Caco-2 (cell line): Measurements from ENCODE around the gene ENDOG. TPM values are rescaled to one million over a fixed set of nuclear protein-coding genes. Genes with fewer than 3 reads are reported as not detected.
"Not testable (repeated sequence)": the region's sequence is repeated elsewhere in the genome, so short reads cannot be mapped to it uniquely, and the experiment has no call there.

ENCODE experiments used
- BruUV-seq: library from RNA; stranded (reverse); fragments of 400-500 nt; replicated peaks from 2 replicates; lab custom pipeline; 2021; lab: Mats Ljungman, UMichigan
- CTCF ChIA-PET: fragments of 300-600 bp; sonication (Branson Sonifier 250); formaldehyde crosslinking; loops from one replicate; lab custom pipeline; 2022; ENCODE audit warnings: antibody characterized with exemption; lab: Charles Lee
- POLR2A ChIA-PET: fragments of 300-600 bp; sonication (Branson Sonifier 250); formaldehyde crosslinking; loops from one replicate; lab custom pipeline; 2022; ENCODE audit warnings: antibody characterized with exemption; lab: Charles Lee
- DNase-seq, 2 experiments: peaks; one replicate each; pipeline versions ENCODE4 v3.0.0 to v3.0.0-alpha.2; 2020 to 2022
- H3K27me3 ChIP-seq: replicated peaks from 2 replicates; pipeline ENCODE4 v1.6.0; 2011; ENCODE audit warnings: low read length; ENCODE audit not compliant: control insufficient read depth, insufficient read depth
- H3K36me3 ChIP-seq: 2 replicates; pipeline ENCODE4 v1.5.1; 2011; ENCODE audit warnings: low read length; ENCODE audit not compliant: control insufficient read depth, insufficient read depth
- H3K4me1 ChIP-seq: fragments of 250-450 bp; sonication (Bioruptor Pico); 2 replicates; pipeline ENCODE4 v1.5.1; 2020; ENCODE audit warnings: mild to moderate bottlenecking
- H3K4me3 ChIP-seq: 2 replicates; pipeline ENCODE4 v1.5.1; 2011; ENCODE audit warnings: low read depth, mild to moderate bottlenecking, control low read depth, low read length
- H3K9me3 ChIP-seq: fragments of 250-450 bp; sonication (Bioruptor Pico); 2 replicates; pipeline ENCODE4 v1.5.1; 2020; ENCODE audit warnings: mild to moderate bottlenecking, moderate library complexity
- H3K27ac Mint-ChIP-seq: one replicate; pipeline ENCODE4 v1.8.0; 2022; ENCODE audit warnings: mixed read lengths; ENCODE audit not compliant: unreplicated experiment
- H3K27me3 Mint-ChIP-seq: one replicate; pipeline ENCODE4 v1.8.0; 2022; ENCODE audit warnings: mixed read lengths; ENCODE audit not compliant: insufficient read depth, unreplicated experiment
- H3K36me3 Mint-ChIP-seq: one replicate; pipeline ENCODE4 v1.8.0; 2022; ENCODE audit warnings: mild to moderate bottlenecking, mixed read lengths; ENCODE audit not compliant: insufficient read depth, unreplicated experiment
- H3K4me1 Mint-ChIP-seq: one replicate; pipeline ENCODE4 v1.8.0; 2022; ENCODE audit warnings: low read depth, mixed read lengths; ENCODE audit not compliant: unreplicated experiment
- H3K4me3 Mint-ChIP-seq: one replicate; pipeline ENCODE4 v1.8.0; 2022; ENCODE audit warnings: mild to moderate bottlenecking, moderate library complexity, mixed read lengths; ENCODE audit not compliant: unreplicated experiment
- H3K9me3 Mint-ChIP-seq: one replicate; pipeline ENCODE4 v1.8.0; 2022; ENCODE audit warnings: mixed read lengths; ENCODE audit not compliant: unreplicated experiment
- intact Hi-C: fragments of 100-400 bp; cut with micrococcal nuclease; formaldehyde crosslinking; loops from one replicate; pipeline ENCODE4 v1.10.0; 2022; ENCODE audit not compliant: unreplicated experiment
- total RNA-seq: library from RNA; stranded (reverse); gene quantifications from 2 replicates; pipeline ENCODE4 v1.2.3, GENCODE V29; 2022
- TF ChIP-seq, protein P1 (sequence below), 2 experiments: fragments of 200-600 bp in 1 of 2; IDR thresholded peaks; 1 replicate in 1 of 2; 2 replicates in 1 of 2; pipeline versions ENCODE4 v1.5.1 to v1.8.0; 2011 to 2022; ENCODE audit warnings: antibody characterized with exemption in 1 of 2, control low read depth in 1 of 2, inconsistent platforms in 1 of 2, low read depth in 1 of 2, low read length in 1 of 2, mild to moderate bottlenecking in 1 of 2, moderate library complexity in 1 of 2; ENCODE audit not compliant: insufficient read depth in 1 of 2, severe bottlenecking in 1 of 2, unreplicated experiment in 1 of 2

ENDOG gene
- total RNA-seq, 1 experiment from 2014 or later = 30.0 TPM

DNA sequence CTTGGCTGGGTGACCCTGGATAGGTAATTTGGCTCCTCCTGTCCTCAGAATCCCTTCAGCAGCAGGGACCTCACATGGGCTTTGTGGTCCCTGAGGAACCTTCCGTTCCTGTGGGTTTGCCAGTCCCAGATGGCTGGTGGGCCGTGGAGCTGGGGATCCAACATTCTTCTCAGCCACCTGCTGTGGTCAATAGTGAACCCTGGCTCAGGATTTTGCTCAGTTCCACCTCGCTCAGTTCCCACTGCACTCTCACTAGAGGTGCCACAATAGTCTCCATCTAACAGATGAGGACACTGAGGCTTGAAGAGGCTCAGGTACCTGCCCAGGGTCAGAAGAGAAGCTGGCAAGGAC, 28.4 kb downstream of the ENDOG start:
- H3K9me3 ChIP-seq = no peaks in the 10 kb centered on the region
- ChIA-PET CTCF (no interaction called here), POLR2A (interaction anchor here (0.7 kb wide), 1 partner anchor 90 kb away, joined by 12 read pairs; no protein-coding TSS in a partner anchor)
- H3K9me3 Mint-ChIP-seq = peaks cover 21% of the 10 kb centered on the region
- intact Hi-C loops = no loop called here
- BruUV-seq = no TSS peak
- H3K4me3 Mint-ChIP-seq = no peak overlapping the region
- no peak for DNase-seq
- TF ChIP-seq, protein P1, sequence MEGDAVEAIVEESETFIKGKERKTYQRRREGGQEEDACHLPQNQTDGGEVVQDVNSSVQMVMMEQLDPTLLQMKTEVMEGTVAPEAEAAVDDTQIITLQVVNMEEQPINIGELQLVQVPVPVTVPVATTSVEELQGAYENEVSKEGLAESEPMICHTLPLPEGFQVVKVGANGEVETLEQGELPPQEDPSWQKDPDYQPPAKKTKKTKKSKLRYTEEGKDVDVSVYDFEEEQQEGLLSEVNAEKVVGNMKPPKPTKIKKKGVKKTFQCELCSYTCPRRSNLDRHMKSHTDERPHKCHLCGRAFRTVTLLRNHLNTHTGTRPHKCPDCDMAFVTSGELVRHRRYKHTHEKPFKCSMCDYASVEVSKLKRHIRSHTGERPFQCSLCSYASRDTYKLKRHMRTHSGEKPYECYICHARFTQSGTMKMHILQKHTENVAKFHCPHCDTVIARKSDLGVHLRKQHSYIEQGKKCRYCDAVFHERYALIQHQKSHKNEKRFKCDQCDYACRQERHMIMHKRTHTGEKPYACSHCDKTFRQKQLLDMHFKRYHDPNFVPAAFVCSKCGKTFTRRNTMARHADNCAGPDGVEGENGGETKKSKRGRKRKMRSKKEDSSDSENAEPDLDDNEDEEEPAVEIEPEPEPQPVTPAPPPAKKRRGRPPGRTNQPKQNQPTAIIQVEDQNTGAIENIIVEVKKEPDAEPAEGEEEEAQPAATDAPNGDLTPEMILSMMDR (IDR thresholded peaks at IDR 0.05; ENCODE audit: insufficient read depth in 1 of 2, low read depth in 1 of 2, low read length in 1 of 2, severe bottlenecking in 1 of 2, unreplicated experiment in 1 of 2) = no peak
- peaks cover 14% of the 10 kb centered on the region for H3K36me3 Mint-ChIP-seq
- no peak overlapping the region for H3K4me3 ChIP-seq
- no peaks in the 10 kb centered on the region for H3K27me3 Mint-ChIP-seq
- no peaks in the 10 kb centered on the region for H3K36me3 ChIP-seq
- H3K27me3 ChIP-seq = no peaks in the 10 kb centered on the region
- peaks cover 17% of the 10 kb centered on the region for H3K4me1 ChIP-seq
- peaks cover 4% of the 10 kb centered on the region for H3K4me1 Mint-ChIP-seq
- H3K27ac Mint-ChIP-seq = no peak overlapping the region

DNA sequence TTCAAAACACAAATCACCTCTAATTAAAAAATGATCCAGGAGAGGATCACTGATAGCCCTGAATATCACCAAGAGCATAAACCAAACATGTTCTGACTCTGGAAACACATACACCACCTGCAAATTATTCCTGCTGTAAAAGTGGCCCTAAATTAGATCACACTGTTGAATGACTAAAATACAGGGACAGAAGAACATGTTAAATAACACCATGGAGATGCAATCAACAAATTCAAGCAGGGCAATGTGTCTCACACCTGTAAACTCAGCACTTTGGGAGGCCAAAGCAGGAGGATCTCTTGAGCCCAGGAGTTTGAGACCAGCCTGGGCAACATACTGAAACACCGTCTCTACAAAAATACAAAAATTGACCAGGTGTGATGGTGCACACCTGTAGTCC, 29.5 kb downstream of the ENDOG start:
- H3K4me1 ChIP-seq = peaks cover 17% of the 10 kb centered on the region
- no peaks in the 10 kb centered on the region for H3K27me3 ChIP-seq
- Mint-ChIP-seq H3K27ac (peak overlapping the region; percentile 28), H3K36me3 (peaks cover 14% of the 10 kb centered on the region), H3K4me1 (peaks cover 4% of the 10 kb centered on the region), H3K9me3 (peaks cover 24% of the 10 kb centered on the region), H3K4me3 (no peak overlapping the region), H3K27me3 (no peaks in the 10 kb centered on the region)
- intact Hi-C loops = no loop called here
- H3K36me3 ChIP-seq = no peaks in the 10 kb centered on the region
- TF ChIP-seq, protein P1 (IDR thresholded peaks at IDR 0.05; ENCODE audit: insufficient read depth in 1 of 2, low read depth in 1 of 2, low read length in 1 of 2, severe bottlenecking in 1 of 2, unreplicated experiment in 1 of 2) = no peak
- POLR2A ChIA-PET = no interaction called here
- DNase-seq = no peak
- no peak overlapping the region for H3K4me3 ChIP-seq
- no TSS peak for BruUV-seq
- CTCF ChIA-PET = no interaction called here
- H3K9me3 ChIP-seq = no peaks in the 10 kb centered on the region

DNA sequence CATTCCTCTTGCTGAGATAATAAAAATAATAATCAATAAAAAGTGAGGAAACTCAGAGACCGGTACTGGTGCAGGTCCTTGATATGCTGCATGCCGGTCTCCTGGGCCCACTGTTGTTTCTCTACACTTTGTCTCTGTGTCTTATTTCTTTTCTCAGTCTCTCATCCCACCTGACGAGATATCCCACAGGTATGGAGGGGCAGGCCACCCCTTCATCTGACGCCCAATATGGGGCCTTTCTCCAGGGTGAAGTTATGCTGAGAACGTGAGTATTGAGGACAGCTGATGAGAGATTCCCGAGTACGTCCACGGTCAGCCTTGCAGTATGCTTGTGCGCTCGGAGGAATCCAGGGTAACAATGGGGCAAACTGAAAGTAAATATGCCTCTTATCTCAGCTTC, 32.7 kb downstream of the ENDOG start:
- peaks cover 24% of the 10 kb centered on the region for H3K9me3 Mint-ChIP-seq

More for the DNA sequence above, 32.7 kb downstream of the ENDOG start:
- H3K4me3 Mint-ChIP-seq, intact Hi-C loops, H3K27me3 Mint-ChIP-seq, H3K27me3 ChIP-seq, BruUV-seq, H3K4me1 Mint-ChIP-seq, H3K4me3 ChIP-seq, CTCF ChIA-PET, H3K36me3 Mint-ChIP-seq, H3K9me3 ChIP-seq, H3K4me1 ChIP-seq, H3K36me3 ChIP-seq, POLR2A ChIA-PET, DNase-seq, H3K27ac Mint-ChIP-seq: not testable (repeated sequence)
